ENCODE measurements around the gene SPACA6. TPM values are rescaled to one million over a fixed set of nuclear protein-coding genes. Genes with fewer than 3 reads are reported as not detected.

The SPACA6 gene
- total RNA-seq, 1 donor from 2014 or later = 47.7 TPM

- no peak for DNase-seq (ENCODE audit: low spot score)
Observed at GRCh38 chr19:51754770-51755169, 61.6 kb downstream of the SPACA6 start.

More at GRCh38 chr19:51754770-51755169, 61.6 kb downstream of the SPACA6 start:
- no peak for ATAC-seq
- intact Hi-C loops (cut with DNase I) = no loop called here

Small RNA genes lying within 50 kb of the gene (microRNA-seq; reads per million reads assigned to microRNA genes)
- gene MIR125A = 3,582 reads per million, percentile 91 among the genes with 10 or more reads in this experiment
- 3,198 reads per million, percentile 90 among the genes with 10 or more reads in this experiment for gene MIR99B
- 1,073 reads per million, percentile 82 among the genes with 10 or more reads in this experiment for gene MIRLET7E

Other genes starting within 250 kb of the SPACA6 start
- gene SIGLEC8, start 234.9 kb upstream of the SPACA6 start, total RNA-seq = 0.49 TPM
- not detected for gene CEACAM18, start 214.8 kb upstream of the SPACA6 start, total RNA-seq
- not detected for gene SIGLEC12, start 191.5 kb upstream of the SPACA6 start, total RNA-seq
- 2.4 TPM for gene SIGLEC6, start 161.7 kb upstream of the SPACA6 start, total RNA-seq
- gene ZNF175, start 122.0 kb upstream of the SPACA6 start, total RNA-seq = 17.9 TPM
- gene SIGLEC5, start 62.9 kb upstream of the SPACA6 start, total RNA-seq = not detected
- 4.1 TPM for gene SIGLEC14, start 46.5 kb upstream of the SPACA6 start, total RNA-seq
- gene HAS1, start 30.7 kb downstream of the SPACA6 start, total RNA-seq = 0.58 TPM
- 15.5 TPM for gene FPR1, start 58.5 kb downstream of the SPACA6 start, total RNA-seq
- 2.4 TPM for gene FPR2, start 67.8 kb downstream of the SPACA6 start, total RNA-seq
- gene FPR3, start 101.8 kb downstream of the SPACA6 start, total RNA-seq = 8.8 TPM
- gene ZNF577, start 194.6 kb downstream of the SPACA6 start, total RNA-seq = 25.6 TPM
- 16.3 TPM for gene ZNF649, start 211.7 kb downstream of the SPACA6 start, total RNA-seq
- 6.0 TPM for gene ZNF613, start 234.1 kb downstream of the SPACA6 start, total RNA-seq

All from sciatic nerve (tissue), 2 donors.